GM18517 (cell line): Measurements from ENCODE around the gene HAP1.
"Not testable (repeated sequence)": the region's sequence is repeated elsewhere in the genome, so short reads cannot be mapped to it uniquely, and the experiment has no call there.

Experiments used
- ATAC-seq: cut with Tn5 transposase; IDR thresholded peaks from one replicate; pipeline ENCODE4 v1.9.1; 2021; ENCODE audit warnings: mild to moderate bottlenecking, moderate library complexity; ENCODE audit not compliant: unreplicated experiment

The HAP1 gene, protein sequence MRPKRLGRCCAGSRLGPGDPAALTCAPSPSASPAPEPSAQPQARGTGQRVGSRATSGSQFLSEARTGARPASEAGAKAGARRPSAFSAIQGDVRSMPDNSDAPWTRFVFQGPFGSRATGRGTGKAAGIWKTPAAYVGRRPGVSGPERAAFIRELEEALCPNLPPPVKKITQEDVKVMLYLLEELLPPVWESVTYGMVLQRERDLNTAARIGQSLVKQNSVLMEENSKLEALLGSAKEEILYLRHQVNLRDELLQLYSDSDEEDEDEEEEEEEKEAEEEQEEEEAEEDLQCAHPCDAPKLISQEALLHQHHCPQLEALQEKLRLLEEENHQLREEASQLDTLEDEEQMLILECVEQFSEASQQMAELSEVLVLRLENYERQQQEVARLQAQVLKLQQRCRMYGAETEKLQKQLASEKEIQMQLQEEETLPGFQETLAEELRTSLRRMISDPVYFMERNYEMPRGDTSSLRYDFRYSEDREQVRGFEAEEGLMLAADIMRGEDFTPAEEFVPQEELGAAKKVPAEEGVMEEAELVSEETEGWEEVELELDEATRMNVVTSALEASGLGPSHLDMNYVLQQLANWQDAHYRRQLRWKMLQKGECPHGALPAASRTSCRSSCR

GRCh38 chr17:41734139-41734948 lies at the start of gene HAP1:
Gene HAP1, minus strand, starts transcription at chr17:41734643. Its CDS starts 9 bp downstream, at chr17:41734634.
- no peak for ATAC-seq

GRCh38 chr17:41782142-41782541 lies 47.7 kb upstream of the HAP1 start:
- no peak for ATAC-seq

- no peak for ATAC-seq
These were observed 47.1 kb upstream of the HAP1 start for GRCh38 chr17:41781404-41782110.

DNA sequence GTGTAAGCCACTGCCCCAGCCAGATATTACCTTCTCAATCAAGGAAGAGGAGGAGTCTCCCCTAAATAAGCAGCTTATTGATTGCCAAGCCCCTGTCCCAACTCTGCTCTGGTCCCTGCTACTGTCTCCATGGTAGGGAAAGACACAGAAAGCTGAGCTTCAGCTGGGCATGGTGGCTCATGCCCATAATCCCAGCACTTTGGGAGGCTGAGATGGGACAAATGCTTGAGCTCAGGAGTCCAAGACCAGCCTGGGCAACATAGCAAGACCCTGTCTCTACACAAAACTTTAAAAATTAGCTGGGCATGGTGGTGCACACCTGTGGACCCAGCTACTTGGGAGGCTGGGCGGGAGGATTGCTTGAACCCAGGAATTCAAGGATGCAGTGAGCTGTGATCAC lies 45.5 kb upstream of the HAP1 start:
- ATAC-seq, result no peak

GRCh38 chr17:41777574-41778188 lies 43.2 kb upstream of the HAP1 start:
- ATAC-seq, result no peak

- no peak for ATAC-seq
These were observed 42.7 kb upstream of the HAP1 start for GRCh38 chr17:41777157-41777573.

DNA sequence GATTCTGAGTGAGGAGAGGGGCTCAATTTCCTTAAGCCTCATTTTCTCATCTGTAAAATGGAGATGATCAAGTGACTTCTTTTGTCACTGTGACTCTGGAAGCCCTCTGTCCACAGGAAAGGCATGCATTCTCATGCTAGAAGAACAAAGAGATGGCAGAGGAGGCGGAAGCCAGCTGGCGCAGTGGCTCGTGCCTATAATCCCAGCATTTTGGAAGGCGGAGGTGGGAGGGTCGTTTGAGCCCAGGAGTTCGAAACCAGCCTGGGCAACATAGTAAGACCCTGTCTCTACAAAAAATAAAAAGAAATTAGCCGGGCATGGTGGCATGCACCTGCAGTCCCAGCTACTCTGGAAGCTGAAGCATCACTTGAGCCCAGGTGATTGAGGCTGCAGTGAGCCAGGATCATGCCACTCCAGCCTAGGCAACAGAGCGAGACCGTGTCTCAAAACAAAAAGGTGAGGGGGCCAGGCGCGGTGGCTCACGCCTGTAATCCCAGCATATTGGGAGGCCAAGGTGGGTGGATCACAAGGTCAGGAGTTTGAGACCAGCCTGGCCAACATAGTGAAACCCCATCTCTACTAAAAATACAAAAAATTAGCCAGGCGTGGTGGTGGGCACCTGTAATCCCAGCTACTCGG lies 41.9 kb upstream of the HAP1 start:
- ATAC-seq, result not testable (repeated sequence)

DNA sequence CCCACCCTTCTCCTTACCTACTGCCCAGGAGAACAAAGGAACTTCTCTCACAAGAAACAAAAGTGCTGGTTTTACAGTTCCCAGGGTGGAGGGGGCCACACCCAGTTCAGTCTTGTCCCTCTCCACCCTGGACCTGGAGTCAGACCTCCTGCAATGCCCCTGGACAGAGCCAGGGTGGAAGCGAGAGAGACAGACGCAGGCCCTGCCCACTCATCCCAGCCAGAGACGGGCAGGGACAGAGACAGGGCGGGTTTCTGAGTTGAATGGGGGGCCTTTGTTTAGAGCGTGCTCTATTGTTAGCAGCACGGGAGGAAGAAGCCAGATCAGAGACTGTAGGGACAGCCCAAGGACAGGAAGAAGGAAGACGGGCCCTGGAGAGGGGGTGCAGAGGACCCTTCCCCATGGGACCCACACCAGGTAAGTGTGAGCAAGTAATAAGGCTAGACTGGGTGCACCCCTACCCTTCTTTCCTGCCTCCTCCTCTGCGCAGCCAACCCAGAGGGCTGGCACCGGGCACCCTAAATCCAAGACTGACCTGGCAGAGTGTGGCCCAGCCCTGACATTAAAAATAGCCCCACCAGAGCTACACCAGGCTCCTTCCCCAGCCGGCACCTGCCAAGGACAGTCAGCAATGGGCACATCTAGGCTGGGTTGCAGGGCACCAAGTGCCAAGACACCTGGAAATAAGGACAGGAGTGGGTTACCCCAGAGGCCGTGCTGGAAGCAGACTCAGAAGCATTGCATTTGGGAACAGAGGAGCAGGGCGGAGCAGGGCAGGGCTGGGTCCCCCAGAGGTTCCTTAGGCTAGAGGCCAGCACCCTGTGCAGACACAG lies 41.2 kb upstream of the HAP1 start:
- no peak for ATAC-seq

GRCh38 chr17:41773731-41774193 lies 39.3 kb upstream of the HAP1 start:
- ATAC-seq, result no peak

GRCh38 chr17:41773190-41773588 lies 38.7 kb upstream of the HAP1 start:
- ATAC-seq, result no peak

GRCh38 chr17:41772586-41773189 lies 38.2 kb upstream of the HAP1 start:
- no peak for ATAC-seq

- no peak for ATAC-seq
These were observed 37.8 kb upstream of the HAP1 start for GRCh38 chr17:41772218-41772585.

DNA sequence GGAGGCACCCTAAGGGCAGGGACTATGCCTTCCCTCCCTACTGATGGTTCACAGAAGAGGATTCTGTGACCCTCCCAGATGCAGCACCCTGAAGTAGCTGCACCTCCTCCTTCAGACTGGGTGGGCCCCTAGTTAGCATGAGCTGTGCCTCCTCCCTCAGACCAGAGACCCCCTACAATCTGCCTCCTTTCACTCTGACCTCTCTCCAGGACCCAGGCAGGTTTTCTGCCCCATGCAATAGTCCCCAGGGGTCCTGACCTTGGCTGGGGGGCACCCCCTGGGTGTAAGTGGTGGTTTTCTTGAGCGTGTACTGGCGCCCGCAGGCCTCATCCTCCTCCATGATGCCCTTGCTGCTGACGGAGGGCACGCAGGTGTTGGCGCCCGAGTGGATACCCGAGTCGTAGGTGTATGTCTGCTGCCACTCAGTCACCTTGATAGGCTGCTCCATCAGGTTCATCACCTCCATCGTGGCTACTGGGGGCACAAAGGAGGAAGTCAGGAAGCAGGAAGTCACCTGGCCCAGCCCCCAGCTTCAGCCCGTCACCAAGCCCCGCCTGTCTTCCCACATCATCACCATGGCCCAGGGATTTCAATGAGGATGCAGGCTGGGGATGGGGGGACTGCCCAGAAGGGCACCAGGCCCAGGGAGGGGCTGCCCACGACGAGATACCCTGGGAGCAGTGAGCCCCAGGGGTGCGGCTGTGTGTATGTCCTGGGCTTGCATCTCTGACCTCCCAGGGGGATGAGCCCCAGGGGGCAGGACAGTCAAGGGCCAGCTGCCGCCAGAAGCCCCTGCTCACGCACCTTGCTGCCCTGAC lies 37.2 kb upstream of the HAP1 start:
- ATAC-seq, result no peak

GRCh38 chr17:41769985-41770384 lies 35.5 kb upstream of the HAP1 start:
- ATAC-seq, result no peak

GRCh38 chr17:41769346-41769862 lies 35.0 kb upstream of the HAP1 start:
- no peak for ATAC-seq

DNA sequence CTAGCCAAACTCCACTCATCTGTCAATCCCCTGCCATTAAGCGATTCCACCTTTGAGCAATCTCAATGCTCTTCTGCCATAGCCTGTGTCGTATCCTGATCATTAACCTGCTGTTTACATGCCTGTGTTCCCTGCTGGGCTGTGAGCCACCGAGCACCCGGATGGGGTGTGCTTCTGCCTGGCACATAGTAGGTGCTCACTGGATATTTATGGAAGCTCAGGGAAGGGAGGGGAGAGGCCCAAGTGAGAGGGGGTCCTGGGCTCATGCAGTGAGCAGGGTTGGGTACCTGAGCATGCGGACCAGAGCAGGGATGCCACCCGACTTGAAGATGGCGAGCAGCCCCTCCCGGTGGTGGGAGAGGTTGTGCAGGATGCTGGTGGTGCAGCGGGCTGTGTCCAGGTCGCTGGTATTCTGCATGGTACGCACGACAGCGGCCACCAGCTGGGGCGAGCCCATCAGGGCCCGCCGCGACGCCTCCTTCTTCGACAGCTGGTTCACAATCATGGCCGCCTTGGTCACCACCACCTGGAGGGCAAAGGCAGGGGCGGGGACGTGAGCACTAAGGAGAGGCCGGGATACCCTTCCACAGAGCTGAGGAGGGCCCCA lies 34.3 kb upstream of the HAP1 start:
- ATAC-seq, result no peak

GRCh38 chr17:41767324-41768042 lies 33.0 kb upstream of the HAP1 start:
- ATAC-seq, result no peak
